C4-2B (cell line): ENCODE data around the gene NAALADL1.

ENCODE experiments used
- CTCF ChIP-seq: fragments of 450-650 bp; conservative IDR thresholded peaks from 2 replicates; pipeline ENCODE4 v1.5.1; 2017; ENCODE audit warnings: mild to moderate bottlenecking
- ZFX ChIP-seq: fragments of 450-650 bp; IDR thresholded peaks from 2 replicates; pipeline ENCODE4 v1.6.1; 2017

GRCh38 chr11:65040520-65040846, 17.9 kb downstream of the NAALADL1 start:
- TF ChIP-seq CTCF: no peak
- TF ChIP-seq ZFX: no peak
